Epidermal melanocyte (primary cell): Measurements from ENCODE around the gene HDGF.

ENCODE experiments used
- DNase-seq: peaks from one replicate; pipeline ENCODE4 v3.0.0; 2011; ENCODE audit warnings: low spot score; ENCODE audit not compliant: insufficient read length

Gene HDGF

DNA sequence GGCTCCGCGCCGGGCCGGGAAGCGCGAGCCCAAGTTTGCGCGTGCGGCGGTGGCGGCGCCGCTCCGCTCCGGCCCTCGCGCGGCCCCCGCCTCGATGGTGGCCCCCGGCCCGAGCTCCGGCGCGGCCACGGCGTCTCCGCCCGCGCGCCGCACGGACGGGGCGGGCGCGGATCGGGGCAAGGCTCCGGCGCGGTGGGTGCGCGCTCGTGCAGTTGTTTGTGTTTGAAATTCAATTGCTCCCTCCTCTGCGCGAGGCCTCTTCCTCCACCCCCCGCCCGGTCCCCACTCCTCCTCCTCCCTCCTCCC lies at the start of gene HDGF:
TSS of gene HDGF (minus strand) at position 225 of the 306 bp plus-strand sequence. CDS start 246 bp downstream, outside the sequence.
- DNase-seq: no peak

DNA sequence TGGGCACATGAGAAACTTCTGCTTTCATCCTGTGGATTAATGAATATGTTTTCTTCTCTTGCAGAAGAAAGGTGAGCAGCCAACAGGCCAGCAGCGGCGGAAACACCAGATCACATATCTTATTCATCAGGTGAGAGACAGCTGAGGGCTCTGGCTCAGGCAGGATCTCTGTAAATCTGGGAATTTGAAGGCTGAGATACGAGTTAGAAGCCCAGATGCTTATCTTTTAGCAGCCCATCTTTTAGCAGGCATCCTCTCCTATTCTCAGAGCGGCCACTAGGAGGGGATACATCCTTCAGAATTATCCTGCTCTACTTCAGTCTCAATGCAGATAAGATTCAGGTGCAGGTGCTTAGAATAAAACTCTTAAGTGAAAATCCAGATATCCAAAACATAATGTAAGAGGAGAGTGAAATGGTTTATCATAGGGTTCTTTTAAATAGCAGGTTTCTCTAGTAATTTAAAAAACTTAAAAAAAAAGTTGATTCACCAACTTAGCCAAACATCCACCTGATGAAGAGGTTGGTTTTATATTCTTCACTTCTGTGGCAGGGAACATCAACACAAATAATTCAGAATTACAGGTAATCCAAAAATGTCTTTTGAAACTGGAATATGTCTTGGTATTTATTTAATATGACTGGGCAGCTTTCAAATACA lies 45.9 kb upstream of the HDGF start:
- DNase-seq: peak; percentile 50

DNA sequence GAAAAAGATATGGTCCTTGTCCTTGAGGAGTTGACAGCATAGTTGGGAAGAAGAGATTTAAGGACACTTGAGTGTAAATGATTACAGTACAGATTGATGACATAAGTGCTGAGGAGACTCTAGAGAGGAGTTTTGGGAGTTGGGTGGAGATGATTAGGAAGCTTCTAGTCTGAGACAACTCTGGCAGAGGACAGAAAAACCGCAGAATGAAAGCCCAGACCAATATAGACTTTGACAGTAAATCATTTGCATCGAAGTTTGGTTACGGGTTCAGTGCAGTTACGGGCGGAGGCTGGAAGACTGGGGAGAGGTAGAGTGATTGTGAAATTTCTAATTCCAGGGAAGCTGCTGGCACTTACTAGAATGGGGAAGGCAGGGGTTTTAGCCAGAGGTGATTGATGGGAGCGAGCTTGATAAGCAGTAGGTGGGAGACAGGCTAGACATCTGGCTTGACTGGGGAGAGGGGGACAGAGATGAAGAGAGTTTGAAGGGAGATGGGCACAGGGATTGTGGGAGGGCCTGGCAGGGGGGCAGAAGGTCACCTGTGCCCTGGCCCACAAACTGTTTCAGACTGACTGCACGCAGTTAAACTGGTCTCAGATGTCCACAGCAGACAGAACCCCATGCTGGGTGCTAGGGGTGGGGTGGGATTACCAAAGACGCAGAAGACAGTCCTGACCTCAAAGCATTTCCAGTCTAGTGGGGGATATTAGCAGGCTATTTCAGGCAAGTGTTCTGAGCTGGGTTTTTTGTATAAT lies 45.0 kb upstream of the HDGF start:
- no peak for DNase-seq

DNA sequence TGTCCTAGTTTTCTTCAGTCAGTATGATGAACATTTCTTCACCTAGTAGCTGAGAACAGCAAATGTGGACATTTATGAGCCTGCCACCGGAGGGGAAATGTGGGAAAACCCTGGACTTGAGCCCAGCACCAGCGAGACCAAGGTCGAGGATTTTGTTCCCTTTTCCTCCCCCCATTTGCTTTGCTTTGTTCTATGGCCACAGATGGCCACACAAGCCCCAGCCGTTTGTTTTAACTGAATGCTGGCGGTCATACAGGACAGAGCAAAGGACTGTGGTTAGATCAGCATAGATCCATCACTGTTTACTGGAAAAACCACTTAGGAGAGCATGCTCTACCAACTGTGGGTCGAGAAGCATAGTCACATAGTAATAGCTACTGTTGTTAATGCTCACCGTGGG lies 44.3 kb upstream of the HDGF start:
- DNase-seq: no peak

DNA sequence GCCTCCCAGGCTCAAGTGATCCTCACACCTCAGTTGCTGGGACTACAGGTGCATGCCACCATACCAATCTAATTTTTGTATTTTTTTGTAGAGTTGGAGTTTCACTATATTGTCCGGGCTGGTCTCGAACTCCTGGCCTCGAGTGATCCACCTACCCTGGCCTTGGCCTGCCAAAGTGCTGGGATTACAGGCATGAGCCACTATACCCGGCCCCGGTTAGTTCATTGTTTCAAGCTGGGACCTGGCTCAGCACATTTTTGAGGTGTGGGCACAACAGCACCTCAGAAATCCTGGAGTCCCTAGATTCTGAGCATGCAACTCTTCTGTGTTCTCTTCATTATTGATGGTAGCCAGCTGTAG lies 43.9 kb upstream of the HDGF start:
- no peak for DNase-seq

DNA sequence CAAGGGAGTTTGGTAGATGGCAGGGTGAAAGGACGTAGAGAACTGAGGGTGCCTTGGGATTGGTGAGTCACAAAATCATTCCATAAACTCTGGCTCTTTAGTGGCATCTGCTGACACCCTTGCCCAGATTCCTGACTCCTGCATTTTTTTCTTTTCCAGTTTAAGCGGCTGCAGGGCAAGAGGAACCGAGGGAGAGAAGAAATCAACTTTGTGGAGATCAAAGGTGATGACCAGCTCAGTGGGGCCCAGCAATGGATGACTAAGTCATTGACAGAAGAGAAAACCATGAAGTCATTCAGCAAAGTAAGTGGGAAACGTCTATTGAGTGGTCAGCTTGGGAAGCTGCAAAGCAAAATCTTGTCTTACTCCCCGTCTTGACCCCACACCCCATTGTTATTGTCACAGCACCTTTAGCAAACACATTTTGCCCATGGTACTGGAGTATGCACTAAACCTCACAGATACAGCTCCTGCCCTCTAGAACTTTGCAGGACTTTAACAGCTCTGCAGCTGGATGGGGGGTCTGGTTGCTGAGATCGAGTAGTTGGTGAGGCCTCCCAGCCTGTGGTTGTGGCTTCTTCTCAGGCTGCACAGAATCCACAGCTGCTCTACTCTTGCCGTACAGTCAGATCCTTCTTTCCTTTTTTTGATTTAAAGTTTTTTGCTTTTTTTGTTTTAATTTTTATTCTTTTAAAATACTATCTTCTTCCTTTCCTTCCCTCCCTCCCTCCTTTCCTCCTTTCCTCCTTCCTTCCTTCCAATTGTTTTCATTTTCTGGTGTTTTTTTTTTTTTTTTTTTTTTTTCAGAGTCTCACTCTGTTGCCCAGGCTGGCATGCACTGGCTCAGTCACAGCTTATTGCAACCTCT lies 43.3 kb upstream of the HDGF start:
- no peak for DNase-seq

DNA sequence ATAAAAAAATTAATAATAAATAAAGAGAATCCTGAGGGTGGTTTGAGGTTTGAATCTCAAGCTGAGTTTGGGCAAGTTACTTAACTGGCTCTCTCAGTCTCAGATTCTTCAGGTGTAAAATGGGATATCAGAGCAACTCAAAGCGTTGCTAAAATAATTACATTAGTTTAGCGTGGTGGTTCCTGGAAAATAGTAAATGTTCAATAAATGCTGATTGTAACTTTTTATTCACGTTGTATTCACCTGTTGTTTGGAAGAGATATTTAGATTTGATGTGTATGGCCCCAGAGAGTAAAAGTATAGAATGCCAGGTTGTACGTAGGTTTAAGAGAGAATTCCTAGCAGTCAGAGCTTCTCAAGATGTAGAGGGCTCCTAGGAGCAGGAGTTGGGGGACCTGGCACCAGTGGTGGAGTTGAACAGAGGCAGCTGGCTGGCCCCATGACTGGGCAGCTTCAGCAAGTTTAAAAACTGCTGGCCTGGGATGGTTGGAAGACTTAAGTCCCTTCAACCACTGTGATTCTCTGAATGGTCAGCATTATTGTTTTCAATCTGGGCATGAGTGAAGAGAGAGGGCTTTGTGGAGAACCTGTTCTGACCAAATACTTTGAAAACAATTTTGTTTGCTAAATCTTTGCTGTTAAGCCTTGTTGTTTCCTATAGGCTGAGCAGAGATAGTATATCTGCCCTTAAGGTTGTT lies 38.3 kb upstream of the HDGF start:
- DNase-seq: no peak

DNA sequence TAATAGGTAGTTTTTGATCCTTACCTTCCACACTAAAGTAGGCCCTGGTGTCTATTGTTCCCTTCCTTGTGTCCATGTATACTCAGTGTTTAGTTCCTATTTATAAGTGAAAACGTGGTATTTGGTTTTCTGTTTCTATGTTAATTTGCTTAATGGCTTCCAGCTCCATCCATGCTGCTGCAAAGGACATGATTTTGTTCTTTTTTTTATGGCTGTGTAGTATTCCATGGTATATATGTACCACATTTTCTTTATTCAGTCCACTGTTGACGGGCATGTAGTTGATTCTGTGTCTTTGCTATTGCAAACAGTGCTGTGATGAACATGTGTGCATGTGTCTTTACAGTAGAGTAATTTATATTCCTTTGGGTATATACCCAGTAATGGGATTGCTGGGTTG lies 36.7 kb upstream of the HDGF start:
- no peak for DNase-seq

DNA sequence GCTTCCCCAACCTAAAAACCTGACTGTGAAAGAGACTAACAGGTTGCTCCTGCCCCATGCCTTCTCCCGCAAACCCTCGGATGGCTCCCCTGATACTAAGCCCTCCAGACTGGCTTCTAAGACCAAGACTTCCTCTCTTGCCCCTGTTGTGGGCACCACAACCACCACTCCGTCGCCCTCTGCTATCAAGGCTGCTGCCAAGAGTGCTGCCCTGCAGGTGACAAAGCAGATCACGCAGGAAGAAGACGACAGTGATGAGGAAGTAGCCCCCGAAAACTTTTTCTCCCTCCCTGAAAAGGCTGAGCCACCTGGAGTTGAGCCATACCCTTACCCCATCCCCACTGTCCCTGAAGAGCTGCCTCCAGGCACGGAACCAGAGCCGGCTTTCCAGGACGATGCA lies 35.2 kb upstream of the HDGF start:
- DNase-seq: no peak

DNA sequence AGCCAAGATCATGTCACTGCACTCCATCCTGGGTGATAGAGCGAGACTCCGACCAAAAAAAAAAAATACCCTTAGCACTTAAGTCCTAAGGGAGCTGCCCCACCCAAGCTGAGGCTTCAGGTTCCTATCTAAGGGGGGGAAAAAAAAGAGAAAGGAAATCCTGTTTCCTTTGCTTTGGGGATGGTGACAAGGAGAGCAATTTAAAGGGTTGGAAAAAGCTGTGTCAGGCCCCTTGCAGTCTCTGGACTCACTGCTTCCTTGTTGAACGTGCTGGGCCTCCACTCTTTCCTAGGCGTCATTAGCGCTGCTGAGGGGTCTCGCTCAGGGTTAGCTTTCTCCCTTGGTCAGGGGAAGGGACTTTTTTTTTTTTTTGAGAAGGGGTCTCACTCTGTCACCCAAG lies 34.0 kb upstream of the HDGF start:
- no peak for DNase-seq

DNA sequence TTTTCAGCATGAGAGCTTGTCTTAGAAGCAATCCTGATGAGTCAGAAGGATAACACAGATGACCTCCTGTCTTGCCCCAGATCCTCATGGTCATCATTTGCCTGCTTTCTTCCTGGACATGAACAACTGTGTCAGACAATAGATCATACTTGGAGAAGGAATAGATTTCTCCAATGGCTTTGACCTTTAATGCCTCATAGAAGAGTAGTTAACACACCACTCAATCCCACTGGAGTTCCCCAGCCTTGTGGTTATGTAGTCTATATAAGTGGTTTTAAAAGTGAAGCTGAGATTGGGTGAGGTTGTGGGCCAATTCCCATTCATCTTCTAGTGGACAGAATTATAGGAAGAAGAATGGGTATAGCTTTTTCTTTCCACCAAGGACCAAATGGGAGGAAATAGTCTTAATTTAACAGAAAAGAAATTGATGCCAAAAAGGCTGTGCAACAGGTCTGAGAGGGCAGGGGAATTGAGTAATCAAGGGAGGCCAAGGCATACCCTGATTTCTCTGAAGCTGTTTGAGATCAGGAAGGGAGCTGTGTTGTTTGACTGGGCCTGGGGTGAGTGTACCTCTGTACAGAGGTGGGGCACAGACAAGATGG lies 30.2 kb upstream of the HDGF start:
- no peak for DNase-seq

DNA sequence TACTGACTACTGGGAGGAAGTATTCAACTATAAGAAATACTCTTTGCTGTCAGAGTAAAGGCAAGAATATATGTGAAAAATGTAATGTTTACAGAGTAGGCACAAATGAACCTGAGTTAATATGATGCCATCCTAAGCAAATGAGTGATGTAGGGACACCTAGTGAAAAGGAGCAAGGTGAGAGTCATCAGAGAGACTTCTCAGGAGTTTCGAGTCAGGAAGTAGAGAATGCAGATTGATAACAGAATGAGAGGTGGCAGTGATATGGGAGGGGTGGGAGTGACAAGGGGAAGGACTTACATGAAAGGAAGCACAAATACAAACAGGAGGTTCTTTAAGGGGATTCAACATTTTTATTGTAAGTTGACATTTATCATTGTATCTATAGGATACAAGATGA lies 26.1 kb upstream of the HDGF start:
- no peak for DNase-seq

DNA sequence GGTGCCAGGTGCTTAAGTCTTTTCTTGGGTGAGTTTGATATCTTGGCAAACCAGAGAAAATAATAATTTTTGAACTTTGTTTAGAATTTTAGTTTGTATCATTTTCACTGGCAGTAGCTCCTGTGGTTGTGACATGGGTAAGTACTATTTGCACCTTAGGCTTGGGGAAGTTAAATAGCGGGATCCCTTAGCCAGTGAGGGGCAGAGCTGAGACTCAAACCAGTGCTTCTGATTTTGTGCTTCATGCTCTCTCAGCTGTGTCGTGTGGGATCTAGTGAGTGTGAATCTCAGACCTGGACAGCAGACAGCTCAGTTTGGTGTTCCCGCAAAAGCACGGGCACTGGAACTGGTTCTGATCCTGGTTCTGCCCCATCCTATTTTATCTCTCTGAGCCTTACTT lies 25.5 kb upstream of the HDGF start:
- no peak for DNase-seq

DNA sequence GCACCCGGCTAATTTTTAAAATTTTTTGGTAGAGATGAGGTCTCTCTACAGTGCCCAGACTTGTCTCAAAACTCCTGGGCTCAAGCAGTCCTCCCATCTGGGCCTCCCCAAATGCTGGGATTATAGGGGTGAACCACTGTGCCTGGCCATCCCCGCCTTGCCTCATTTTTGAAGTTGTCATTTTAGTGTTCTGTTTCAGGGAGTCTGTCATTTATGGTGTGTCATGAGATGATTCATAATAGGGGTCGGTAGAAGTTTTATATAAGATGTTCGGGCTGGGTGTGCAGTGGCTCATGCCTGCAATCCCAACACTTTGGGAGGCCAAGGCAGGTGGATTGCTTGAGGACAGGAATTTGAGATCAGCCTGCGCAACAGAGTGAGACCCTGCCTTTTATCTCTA lies 24.3 kb upstream of the HDGF start:
- DNase-seq: no peak

DNA sequence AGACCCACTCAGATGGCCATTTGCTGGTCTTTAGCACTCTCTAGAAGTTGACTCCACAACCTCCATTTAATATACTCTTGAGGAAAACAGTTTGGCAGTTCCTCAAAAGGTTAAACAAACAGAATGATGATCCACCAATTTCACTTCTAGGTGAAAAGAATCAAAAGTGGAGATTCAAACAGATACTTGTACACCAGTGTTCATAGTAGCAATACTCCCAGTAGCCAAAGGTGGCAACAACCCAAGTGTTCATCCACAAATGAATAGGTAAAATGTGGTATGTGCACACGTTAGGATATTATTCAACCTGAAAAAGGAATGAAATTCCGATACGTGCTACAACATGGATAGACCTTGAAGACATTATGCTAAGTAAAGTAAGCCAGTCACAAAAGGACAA lies 22.1 kb upstream of the HDGF start:
- DNase-seq: no peak

DNA sequence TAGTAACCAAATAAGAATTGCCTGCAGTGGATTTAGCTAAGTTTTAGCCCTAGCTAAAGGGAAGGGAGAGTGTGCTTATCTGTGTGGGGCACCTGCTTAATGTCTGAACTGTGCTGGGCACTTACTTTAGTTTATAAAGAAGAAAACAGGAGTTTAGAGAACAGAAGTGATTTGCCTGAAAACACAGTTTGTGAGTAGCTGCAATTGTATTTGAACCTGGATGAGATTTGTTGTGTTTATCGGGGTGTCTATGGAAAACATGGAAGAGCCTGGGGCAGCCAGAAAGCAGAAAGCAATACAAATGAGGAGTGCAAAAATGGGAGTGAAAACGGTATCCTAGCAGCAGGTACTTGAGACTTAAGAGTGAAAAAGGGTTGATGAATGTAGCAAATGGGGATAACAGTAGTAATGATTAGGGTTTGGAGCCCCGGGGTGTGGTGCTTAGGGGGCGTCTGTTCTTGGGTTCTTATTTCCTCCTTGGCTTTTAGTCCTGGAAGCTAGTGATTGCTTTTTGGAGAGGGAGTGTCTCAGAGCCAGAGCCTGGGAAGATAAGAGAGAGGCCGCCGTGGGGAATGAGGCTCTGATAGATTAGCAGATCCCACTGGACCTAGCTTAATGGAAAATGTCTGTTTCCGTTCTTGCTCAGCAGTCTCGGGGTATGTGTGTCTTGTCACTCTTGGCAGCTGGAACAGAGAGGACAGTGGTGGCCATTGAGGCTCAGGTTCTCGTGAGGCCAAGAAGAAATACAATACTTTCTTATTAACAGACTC lies 21.4 kb upstream of the HDGF start:
- DNase-seq: no peak

DNA sequence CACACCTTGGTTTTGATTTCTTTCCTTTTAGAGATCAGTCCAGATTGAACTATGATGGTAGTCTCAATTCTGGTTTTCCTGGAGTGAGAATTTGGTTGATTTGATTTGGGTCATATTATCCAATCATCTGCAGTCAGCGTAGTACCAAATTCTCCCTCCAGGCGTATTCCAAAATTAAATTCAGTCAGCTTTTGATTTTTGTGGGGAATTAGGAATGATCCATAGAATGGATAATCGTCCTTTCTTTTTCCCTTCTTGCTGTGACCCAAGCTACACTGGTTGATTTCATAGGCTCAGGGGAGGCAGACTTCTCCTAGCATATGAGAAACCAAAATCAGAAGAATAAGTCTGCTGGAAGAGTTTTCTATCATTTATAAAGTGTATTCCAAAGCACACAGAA lies 20.7 kb upstream of the HDGF start:
- DNase-seq: no peak

DNA sequence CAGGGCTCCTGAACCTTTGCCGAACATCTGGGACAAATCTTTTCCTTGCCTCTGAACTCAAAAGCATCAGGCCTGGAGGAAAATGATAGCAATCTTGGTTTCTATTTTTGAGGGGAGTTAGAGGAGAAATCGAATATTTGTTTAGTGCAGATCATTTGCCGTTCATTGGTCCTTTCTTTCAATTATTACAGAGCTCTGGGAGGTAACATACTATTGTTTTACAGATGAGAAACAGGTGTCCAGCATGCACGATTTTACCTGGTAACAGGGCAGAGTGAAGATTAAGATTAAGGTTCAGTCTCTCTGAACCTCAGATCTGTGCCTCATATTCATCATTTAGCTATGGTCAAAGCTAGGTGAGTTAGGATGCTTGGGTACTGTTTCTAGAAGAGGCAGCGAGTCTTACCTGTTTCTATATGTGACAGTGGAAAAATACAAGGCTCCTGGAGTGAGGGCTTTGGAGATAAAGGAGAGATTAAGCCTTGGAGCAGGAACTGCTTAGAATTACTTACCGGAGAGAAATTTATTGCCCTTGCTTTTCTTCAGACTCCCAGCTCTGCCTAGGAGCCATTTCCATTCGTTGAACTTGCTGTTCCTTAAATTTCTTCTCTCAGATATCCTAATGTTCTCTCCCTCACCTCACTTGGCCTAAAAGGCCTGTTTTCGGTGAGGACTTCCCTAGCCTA lies 17.3 kb upstream of the HDGF start:
- no peak for DNase-seq

DNA sequence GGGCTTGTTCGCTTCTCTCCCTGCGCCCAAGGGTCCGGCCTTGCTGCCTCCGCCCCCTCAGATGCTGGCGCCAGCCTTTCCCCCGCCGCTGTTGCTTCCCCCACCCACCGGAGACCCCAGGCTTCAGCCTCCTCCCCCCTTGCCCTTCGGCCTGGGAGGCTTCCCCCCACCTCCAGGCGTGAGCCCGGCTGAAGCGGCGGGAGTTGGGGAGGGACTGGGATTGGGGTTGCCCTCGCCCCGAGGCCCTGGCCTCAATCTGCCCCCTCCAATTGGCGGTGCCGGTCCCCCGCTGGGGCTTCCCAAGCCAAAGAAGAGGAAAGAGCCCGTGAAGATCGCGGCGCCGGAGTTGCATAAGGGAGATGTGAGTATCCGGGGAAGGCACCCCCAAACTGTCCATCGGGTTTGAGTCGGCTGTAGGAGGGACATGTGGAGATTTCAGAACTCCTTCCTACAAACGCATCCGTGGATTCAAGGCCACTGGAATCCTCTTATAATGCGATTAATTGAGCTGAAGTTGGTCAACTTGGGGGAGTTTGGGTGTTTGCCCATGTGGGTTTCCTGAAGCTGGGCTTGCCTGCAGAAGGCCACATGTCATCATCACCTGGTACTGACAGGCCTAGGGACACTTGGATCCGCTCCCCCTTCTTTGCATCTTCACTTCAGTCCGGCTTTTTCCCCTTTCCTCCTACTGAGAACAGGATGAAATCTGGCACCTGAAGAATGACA lies 16.6 kb upstream of the HDGF start:
- DNase-seq: no peak
